Measurements from ENCODE around the gene DCC. TPM values are rescaled to one million over a fixed set of nuclear protein-coding genes. Genes with fewer than 3 reads are reported as not detected.

Gene DCC
- total and polyA plus RNA-seq, 9 of the 15 experiments (the other 6 are each of a cell fraction or from before 2014, with no cell fraction given): not detected

DNA sequence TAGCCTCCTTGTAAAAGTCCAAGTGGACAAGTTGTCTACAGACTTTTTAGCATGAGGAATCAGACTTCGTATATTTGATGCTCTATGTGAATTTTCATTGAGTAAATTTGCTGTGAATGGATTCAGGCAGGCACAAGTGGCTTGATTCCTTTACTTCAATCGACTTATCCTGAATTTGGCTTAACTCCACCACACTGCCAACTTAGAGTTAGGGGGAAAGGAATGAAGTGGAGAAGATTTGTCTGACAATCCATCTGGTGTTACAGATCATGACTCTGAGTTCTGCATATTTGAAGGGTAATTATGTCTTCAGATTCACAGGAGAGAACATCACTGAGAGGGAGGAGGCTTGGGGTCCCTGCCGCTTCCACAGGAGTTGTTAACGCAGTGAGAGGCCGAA lies 829.3 kb downstream of the DCC start:
- Histone ChIP-seq H3K9me3 (replicated peaks; ENCODE audit: control insufficient read depth, insufficient read depth, low read depth, low read length) (no peaks in the 10 kb centered on the region), H3K4me2 (ENCODE audit: insufficient read depth, low read length) (no peak overlapping the region), H3K4me3 (no peak overlapping the region), H2AFZ (ENCODE audit: low read depth, low read length) (no peak overlapping the region), H3K27ac (ENCODE audit: extremely low read depth, low read depth, low read length) (no peak overlapping the region), H3K4me1 (replicated peaks in 1 of 2; ENCODE audit: control insufficient read depth in 2 of 2, insufficient read depth in 2 of 2, low read length in 2 of 2) (no peaks in the 10 kb centered on the region), H3K36me3 (ENCODE audit: control insufficient read depth, insufficient read depth, low read length) (no peaks in the 10 kb centered on the region), H3K9me1 (ENCODE audit: control insufficient read depth, insufficient read depth, low read length) (no peaks in the 10 kb centered on the region), H4K20me1 (replicated peaks; ENCODE audit: control insufficient read depth, insufficient read depth, low read length) (no peaks in the 10 kb centered on the region), H3K79me2 (ENCODE audit: control insufficient read depth, insufficient read depth, low read length) (no peaks in the 10 kb centered on the region), H3K27me3 (ENCODE audit: control insufficient read depth in 2 of 2, insufficient read depth in 2 of 2, low read length in 2 of 2) (no peaks in the 10 kb centered on the region), H3K9ac (ENCODE audit: insufficient read depth in 1 of 2, low read depth in 2 of 2, low read length in 2 of 2) (no peak overlapping the region)
- POLR2A ChIA-PET: no interaction called here
- WGBS (ENCODE audit: insufficient coverage, low coverage, missing lambda C conversion rate): 3% methylated on average over 5 of the region's 5 CpGs
- DNase-seq (ENCODE audit: extremely low read depth in 1 of 4, low spot score in 3 of 4) (no peak), ATAC-seq (no peak), FAIRE-seq (no peak)
- intact Hi-C loops (cut with micrococcal nuclease): no loop called here
- CTCF ChIA-PET (ENCODE audit: low intra/inter-chr PET ratio): no interaction called here
- BruUV-seq (replicated peaks): no TSS peak
- in situ Hi-C loops (cut with MboI): no loop called here
- TF ChIP-seq ESRRA (IDR thresholded peaks at IDR 0.05; ENCODE audit: borderline replicate concordance, low read depth): no peak
- TF ChIP-seq, protein P1, sequence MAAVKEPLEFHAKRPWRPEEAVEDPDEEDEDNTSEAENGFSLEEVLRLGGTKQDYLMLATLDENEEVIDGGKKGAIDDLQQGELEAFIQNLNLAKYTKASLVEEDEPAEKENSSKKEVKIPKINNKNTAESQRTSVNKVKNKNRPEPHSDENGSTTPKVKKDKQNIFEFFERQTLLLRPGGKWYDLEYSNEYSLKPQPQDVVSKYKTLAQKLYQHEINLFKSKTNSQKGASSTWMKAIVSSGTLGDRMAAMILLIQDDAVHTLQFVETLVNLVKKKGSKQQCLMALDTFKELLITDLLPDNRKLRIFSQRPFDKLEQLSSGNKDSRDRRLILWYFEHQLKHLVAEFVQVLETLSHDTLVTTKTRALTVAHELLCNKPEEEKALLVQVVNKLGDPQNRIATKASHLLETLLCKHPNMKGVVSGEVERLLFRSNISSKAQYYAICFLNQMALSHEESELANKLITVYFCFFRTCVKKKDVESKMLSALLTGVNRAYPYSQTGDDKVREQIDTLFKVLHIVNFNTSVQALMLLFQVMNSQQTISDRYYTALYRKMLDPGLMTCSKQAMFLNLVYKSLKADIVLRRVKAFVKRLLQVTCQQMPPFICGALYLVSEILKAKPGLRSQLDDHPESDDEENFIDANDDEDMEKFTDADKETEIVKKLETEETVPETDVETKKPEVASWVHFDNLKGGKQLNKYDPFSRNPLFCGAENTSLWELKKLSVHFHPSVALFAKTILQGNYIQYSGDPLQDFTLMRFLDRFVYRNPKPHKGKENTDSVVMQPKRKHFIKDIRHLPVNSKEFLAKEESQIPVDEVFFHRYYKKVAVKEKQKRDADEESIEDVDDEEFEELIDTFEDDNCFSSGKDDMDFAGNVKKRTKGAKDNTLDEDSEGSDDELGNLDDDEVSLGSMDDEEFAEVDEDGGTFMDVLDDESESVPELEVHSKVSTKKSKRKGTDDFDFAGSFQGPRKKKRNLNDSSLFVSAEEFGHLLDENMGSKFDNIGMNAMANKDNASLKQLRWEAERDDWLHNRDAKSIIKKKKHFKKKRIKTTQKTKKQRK (IDR thresholded peaks at IDR 0.05; ENCODE audit: borderline replicate concordance, low read depth, low read length): no peak
- no peak for TF ChIP-seq GATAD2A (IDR thresholded peaks at IDR 0.05)
- no peak for TF ChIP-seq PREB (CRISPR knock-in tag; IDR thresholded peaks at IDR 0.05)
- no peak for TF ChIP-seq TRIM24 (IDR thresholded peaks at IDR 0.05)
- TF ChIP-seq ZNF57 (CRISPR knock-in tag; IDR thresholded peaks at IDR 0.05): no peak
- TF ChIP-seq PTTG1 (tag; IDR thresholded peaks at IDR 0.05; ENCODE audit: low read depth): no peak
- no peak for TF ChIP-seq BACH1 (tag; IDR thresholded peaks at IDR 0.05)
- no peak for TF ChIP-seq NFATC3 (IDR thresholded peaks at IDR 0.05)
- no peak for TF ChIP-seq SAFB2 (IDR thresholded peaks at IDR 0.05; ENCODE audit: borderline replicate concordance, low read depth, low read length, severe bottlenecking)
- no peak for TF ChIP-seq RFX1 (IDR thresholded peaks at IDR 0.05)
- TF ChIP-seq RFX7 (CRISPR knock-in tag; IDR thresholded peaks at IDR 0.05): no peak
- no peak for TF ChIP-seq ZBTB7A (IDR thresholded peaks at IDR 0.05; ENCODE audit: borderline replicate concordance, control insufficient read depth, low read depth, low read length)
- TF ChIP-seq, protein P2, sequence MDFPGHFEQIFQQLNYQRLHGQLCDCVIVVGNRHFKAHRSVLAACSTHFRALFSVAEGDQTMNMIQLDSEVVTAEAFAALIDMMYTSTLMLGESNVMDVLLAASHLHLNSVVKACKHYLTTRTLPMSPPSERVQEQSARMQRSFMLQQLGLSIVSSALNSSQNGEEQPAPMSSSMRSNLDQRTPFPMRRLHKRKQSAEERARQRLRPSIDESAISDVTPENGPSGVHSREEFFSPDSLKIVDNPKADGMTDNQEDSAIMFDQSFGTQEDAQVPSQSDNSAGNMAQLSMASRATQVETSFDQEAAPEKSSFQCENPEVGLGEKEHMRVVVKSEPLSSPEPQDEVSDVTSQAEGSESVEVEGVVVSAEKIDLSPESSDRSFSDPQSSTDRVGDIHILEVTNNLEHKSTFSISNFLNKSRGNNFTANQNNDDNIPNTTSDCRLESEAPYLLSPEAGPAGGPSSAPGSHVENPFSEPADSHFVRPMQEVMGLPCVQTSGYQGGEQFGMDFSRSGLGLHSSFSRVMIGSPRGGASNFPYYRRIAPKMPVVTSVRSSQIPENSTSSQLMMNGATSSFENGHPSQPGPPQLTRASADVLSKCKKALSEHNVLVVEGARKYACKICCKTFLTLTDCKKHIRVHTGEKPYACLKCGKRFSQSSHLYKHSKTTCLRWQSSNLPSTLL (IDR thresholded peaks at IDR 0.05): no peak
- no peak for TF ChIP-seq ZNF639 (CRISPR knock-in tag; conservative IDR thresholded peaks at IDR 0.05 in 1 of 2, IDR thresholded peaks at IDR 0.05 in 1 of 2)

Measured in K562 (cell line).